Measurements from ENCODE around the gene EIPR1. TPM values are rescaled to one million over a fixed set of nuclear protein-coding genes. Genes with fewer than 3 reads are reported as not detected.

Gene EIPR1
- total and polyA plus RNA-seq, 2 of the 13 experiments (the other 11 are each of a cell fraction or from before 2014, with no cell fraction given): 70.0 to 96.3 TPM

- no peak for TF ChIP-seq ZNF747 (CRISPR knock-in tag; IDR thresholded peaks at IDR 0.05; ENCODE audit: borderline replicate concordance)
- TF ChIP-seq ZMYM3 (CRISPR knock-in tag; IDR thresholded peaks at IDR 0.05): no peak
- TF ChIP-seq FOXO4 (CRISPR knock-in tag; conservative IDR thresholded peaks at IDR 0.05): no peak
- no peak for TF ChIP-seq TCF12 (IDR thresholded peaks at IDR 0.05)
- no peak for TF ChIP-seq TCF12 (CRISPR knock-in tag; IDR thresholded peaks at IDR 0.05)
- no peak for TF ChIP-seq ISX (CRISPR knock-in tag; conservative IDR thresholded peaks at IDR 0.05)
- TF ChIP-seq POGZ (CRISPR knock-in tag; IDR thresholded peaks at IDR 0.05): no peak
- TF ChIP-seq TFDP1 (CRISPR knock-in tag; IDR thresholded peaks at IDR 0.05; ENCODE audit: borderline replicate concordance): no peak
- TF ChIP-seq ZNF784 (CRISPR knock-in tag; IDR thresholded peaks at IDR 0.05; ENCODE audit: borderline replicate concordance): no peak
- no peak for TF ChIP-seq GTF3A (CRISPR knock-in tag; conservative IDR thresholded peaks at IDR 0.05)
- no peak for TF ChIP-seq ZSCAN31 (CRISPR knock-in tag; IDR thresholded peaks at IDR 0.05; ENCODE audit: low read depth)
- no peak for TF ChIP-seq POLR2A (IDR thresholded peaks at IDR 0.05; ENCODE audit: insufficient read depth in 1 of 2, low read depth in 2 of 2, low read length in 2 of 2)
- TF ChIP-seq CBX2 (IDR thresholded peaks at IDR 0.05; ENCODE audit: low read depth, low read length): no peak
- no peak for TF ChIP-seq CBX2 (CRISPR knock-in tag; IDR thresholded peaks at IDR 0.05; ENCODE audit: low read depth)
- no peak for TF ChIP-seq RBM22 (optimal IDR thresholded peaks at IDR 0.05; ENCODE audit: low read length)
- TF ChIP-seq CC2D1A (CRISPR knock-in tag; IDR thresholded peaks at IDR 0.05): no peak
- no peak for TF ChIP-seq SNAI1 (CRISPR knock-in tag; IDR thresholded peaks at IDR 0.05; ENCODE audit: borderline replicate concordance)
- TF ChIP-seq ZNF883 (CRISPR knock-in tag; IDR thresholded peaks at IDR 0.05; ENCODE audit: not compliant biosample characterization): no peak
- Histone ChIP-seq H3K27me3 (ENCODE audit: control insufficient read depth in 1 of 2, insufficient read depth in 2 of 2, low read length in 2 of 2) (no peaks in the 10 kb centered on the region), H3K27ac (ENCODE audit: extremely low read length, insufficient read depth, low read length) (no peak overlapping the region), H3K4me1 (ENCODE audit: insufficient read depth, low read length) (peaks cover 15% of the 10 kb centered on the region), H3K79me2 (ENCODE audit: insufficient read depth, low read length) (peaks cover 5% of the 10 kb centered on the region), H3K36me3 (replicated peaks in 1 of 2; ENCODE audit: control insufficient read depth in 1 of 2, insufficient read depth in 2 of 2, low read length in 2 of 2) (peaks cover 21 to 52% of the 10 kb centered on the region in 2 experiments), H3K4me3 (replicated peaks in 1 of 3; ENCODE audit: insufficient read depth in 1 of 3, low read depth in 2 of 3, low read length in 3 of 3) (no peak overlapping the region), H4K20me1 (ENCODE audit: insufficient read depth, low read length) (no peaks in the 10 kb centered on the region; the same call in 1 of the 2 replicates), H3K9ac (ENCODE audit: insufficient read depth, low read depth, low read length) (no peak overlapping the region), H3K9me3 (ENCODE audit: low read length) (no peaks in the 10 kb centered on the region), H3K4me2 (ENCODE audit: low read depth, low read length) (no peak overlapping the region), H2AFZ (ENCODE audit: low read length) (no peak overlapping the region)
- intact Hi-C loops (cut with micrococcal nuclease; ENCODE audit: unreplicated experiment) (no loop called here), in situ Hi-C loops (cut with HindIII; ENCODE audit: extremely low pct_ligation_motif_present, low pct_unique_long_range_greater_than_20kb) (no loop called here)
- POLR2A ChIA-PET: no interaction called here
- WGBS (ENCODE audit: low lambda C conversion rate): 96% methylated on average over 5 of the region's 5 CpGs
- no TSS peak for BruUV-seq (replicated peaks)
- no peak for FAIRE-seq
- ATAC-seq: no peak
- CTCF ChIA-PET (ENCODE audit: low intra/inter-chr PET ratio, low total read pairs): no interaction called here
- DNase-seq (ENCODE audit: low spot score): no peak
Observed at GRCh38 chr2:3329491-3329890, 48.1 kb downstream of the EIPR1 start.

Data from HepG2 (cell line).